GM23248 (cell line): Measurements from ENCODE around the gene LILRB2.

ENCODE experiments used
- EZH2 ChIP-seq: fragments of 200-600 bp; sonication (generic); IDR thresholded peaks from 2 replicates; pipeline ENCODE4 v1.6.1; 2018; ENCODE audit warnings: antibody characterized with exemption, mild to moderate bottlenecking; ENCODE audit not compliant: insufficient read depth, poor library complexity, severe bottlenecking
- EZH2phosphoT487 ChIP-seq: fragments of 200-600 bp; sonication (generic); IDR thresholded peaks from 2 replicates; pipeline ENCODE4 v1.6.1; 2018; ENCODE audit warnings: antibody characterized with exemption, moderate library complexity, mild to moderate bottlenecking, low read depth; ENCODE audit not compliant: insufficient read depth

DNA sequence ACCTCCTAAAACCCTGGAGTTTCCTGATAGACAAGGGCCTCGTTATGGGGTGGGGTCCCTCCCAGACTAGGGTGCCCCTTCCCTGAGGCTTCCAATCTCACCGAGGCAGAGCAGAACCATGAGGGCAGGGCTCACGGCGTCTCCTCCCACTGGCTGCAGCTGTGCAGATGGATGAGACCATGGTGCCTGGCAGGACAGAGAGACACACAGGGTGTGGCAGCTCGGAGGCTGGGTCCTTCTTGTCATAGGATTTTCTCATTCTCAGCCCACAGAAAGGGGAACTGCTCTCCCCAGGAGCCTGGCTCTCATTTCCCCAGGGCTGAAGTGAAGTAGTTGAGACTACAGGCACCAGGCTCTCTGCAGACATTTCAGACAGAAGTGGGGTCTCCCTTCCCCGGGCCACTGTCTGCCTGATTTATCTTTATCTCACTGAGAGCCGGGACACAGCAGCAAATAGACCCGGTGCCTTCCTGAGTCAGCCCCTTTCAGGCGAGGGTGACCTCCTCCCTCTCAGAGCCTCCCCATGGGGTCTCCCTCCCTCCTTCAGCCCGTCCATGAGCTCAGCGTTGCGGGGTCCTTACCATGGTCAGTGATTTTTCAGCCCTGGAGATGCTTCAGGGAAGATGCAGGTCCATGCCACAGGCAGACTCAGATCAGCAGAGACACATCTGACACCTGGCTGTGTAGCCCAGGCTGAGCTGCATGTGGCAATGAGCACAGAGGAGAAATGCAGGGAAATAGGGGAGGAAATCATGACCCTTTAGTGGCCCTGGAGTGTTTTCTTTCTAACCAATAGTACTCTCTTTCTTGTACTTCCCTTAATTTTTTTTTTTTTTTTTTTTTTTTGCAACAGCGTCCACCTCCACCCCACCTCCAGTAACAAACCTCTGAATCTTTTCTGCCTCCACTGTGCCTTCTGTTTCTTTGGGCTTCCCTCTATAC, 31.8 kb upstream of the LILRB2 start, which contains the start of gene LILRA5:
- TF ChIP-seq EZH2phosphoT487, result no peak
- TF ChIP-seq EZH2, result no peak
